Kidney epithelial cell (primary cell): Measurements from ENCODE around the gene RPS6KA2. TPM values are rescaled to one million over a fixed set of nuclear protein-coding genes. Genes with fewer than 3 reads are reported as not detected.

Experiments used
- DNase-seq: peaks from one replicate; pipeline ENCODE4 v3.0.0-alpha.2; 2010; ENCODE audit warnings: low read depth
- H3K27me3 ChIP-seq: 2 replicates; pipeline ENCODE4 v1.6.0; 2011; ENCODE audit warnings: low read length; ENCODE audit not compliant: control insufficient read depth, insufficient read depth
- H3K36me3 ChIP-seq: 2 replicates; pipeline ENCODE4 v1.5.1; 2011; ENCODE audit warnings: low read length; ENCODE audit not compliant: control insufficient read depth, insufficient read depth
- H3K4me3 ChIP-seq: 2 replicates; pipeline ENCODE4 v1.5.1; 2011; ENCODE audit warnings: low read depth, mild to moderate bottlenecking, control low read depth, low read length
- total RNA-seq: library from RNA; depleted of rRNA; stranded (reverse); fragments of >200 nt; gene quantifications from 2 replicates; pipeline ENCODE4 v1.2.3, GENCODE V29; 2015
- TF ChIP-seq, protein P1 (sequence below): IDR thresholded peaks from 2 replicates; pipeline ENCODE4 v1.5.1; 2011; ENCODE audit warnings: mild to moderate bottlenecking, moderate library complexity, low read length, control low read depth, inconsistent platforms; ENCODE audit not compliant: insufficient read depth, poor library complexity, severe bottlenecking

RPS6KA2 gene
- total RNA-seq, 1 donor from 2014 or later, result 51.9 TPM

DNA sequence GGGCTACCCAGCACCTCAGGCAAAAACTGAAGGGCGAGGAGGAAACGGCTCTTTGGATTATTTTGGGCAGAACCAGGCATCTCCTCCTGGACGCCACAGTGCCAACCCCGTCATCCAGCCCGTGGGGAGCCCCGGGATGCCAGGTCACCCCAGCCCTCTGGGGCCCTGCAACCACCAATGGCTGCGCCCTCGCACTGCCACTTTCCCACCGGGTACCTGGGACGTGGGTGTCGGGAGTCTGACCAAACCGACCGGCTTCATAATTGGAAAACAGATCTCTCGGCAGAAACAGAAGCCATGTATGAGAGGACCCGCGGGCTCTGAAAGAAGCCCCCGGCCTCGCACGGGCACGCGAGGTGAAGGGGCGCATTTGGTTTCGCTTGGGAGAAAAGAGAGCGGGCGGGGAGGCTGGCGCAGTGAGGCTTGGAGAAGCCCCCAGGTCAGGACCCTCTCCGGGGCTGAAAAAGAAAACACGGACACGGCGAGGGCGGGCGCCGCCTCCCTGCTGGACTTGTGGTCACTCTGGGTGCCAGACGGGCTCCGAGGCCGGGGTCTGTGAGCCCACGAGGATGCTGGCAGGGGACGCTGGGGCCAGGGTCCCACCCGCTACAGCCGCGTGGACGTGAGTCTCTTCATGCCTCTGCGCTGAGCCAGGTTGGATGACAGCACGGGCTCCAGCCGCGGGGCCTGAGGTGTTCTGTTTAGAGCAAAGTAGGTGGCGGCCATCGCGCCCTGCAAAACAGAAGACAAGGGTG lies 214.7 kb downstream of the RPS6KA2 start:
- TF ChIP-seq, protein P1, sequence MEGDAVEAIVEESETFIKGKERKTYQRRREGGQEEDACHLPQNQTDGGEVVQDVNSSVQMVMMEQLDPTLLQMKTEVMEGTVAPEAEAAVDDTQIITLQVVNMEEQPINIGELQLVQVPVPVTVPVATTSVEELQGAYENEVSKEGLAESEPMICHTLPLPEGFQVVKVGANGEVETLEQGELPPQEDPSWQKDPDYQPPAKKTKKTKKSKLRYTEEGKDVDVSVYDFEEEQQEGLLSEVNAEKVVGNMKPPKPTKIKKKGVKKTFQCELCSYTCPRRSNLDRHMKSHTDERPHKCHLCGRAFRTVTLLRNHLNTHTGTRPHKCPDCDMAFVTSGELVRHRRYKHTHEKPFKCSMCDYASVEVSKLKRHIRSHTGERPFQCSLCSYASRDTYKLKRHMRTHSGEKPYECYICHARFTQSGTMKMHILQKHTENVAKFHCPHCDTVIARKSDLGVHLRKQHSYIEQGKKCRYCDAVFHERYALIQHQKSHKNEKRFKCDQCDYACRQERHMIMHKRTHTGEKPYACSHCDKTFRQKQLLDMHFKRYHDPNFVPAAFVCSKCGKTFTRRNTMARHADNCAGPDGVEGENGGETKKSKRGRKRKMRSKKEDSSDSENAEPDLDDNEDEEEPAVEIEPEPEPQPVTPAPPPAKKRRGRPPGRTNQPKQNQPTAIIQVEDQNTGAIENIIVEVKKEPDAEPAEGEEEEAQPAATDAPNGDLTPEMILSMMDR, result no peak
- DNase-seq, result no peak
- H3K27me3 ChIP-seq, result no peaks in the 10 kb centered on the region
- no peaks in the 10 kb centered on the region for H3K36me3 ChIP-seq
- no peak overlapping the region for H3K4me3 ChIP-seq

DNA sequence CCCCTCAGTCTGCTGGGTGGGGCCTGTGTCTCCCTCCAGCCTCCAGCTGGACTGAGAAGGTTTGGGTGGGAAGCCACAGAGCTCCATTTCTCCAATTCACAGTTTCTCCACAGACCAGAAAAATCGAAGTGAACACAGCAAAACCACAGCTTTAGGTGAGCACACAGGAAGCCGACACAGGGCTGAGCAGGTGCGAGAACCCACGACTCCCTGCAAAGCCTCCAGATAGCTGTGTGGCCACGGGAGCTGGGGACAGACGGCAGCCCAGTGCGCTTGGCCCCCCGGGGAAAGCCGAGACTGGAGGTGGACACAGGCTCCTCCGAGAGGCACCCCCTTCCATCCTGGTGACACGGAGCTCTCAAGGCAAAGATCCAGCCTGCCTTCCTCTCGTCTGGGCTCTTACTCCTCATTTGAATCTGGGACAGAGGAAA lies 215.3 kb downstream of the RPS6KA2 start:
- no peaks in the 10 kb centered on the region for H3K27me3 ChIP-seq
- TF ChIP-seq, protein P1, result no peak
- DNase-seq, result no peak
- H3K4me3 ChIP-seq, result no peak overlapping the region
- no peaks in the 10 kb centered on the region for H3K36me3 ChIP-seq

DNA sequence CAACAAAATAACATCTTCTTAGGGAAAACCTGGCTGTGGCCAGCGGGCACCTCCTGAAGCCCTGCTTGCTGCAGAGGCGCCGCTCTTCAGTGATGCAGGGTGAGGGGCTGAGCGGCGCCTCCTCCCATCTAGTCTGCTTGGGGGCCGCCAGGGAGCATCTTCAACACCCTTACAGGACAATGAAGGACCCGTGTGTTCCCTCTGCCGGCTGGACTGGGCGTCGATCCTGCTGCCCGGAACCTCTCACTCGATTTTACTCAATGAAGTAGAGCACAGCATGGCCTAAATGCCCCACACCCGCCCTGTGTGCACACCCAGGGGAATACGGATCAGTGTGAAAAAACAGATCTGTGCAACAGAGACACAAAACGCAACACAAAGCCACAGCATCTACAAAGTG lies 215.8 kb downstream of the RPS6KA2 start:
- H3K27me3 ChIP-seq, result no peaks in the 10 kb centered on the region
- TF ChIP-seq, protein P1, result no peak
- DNase-seq, result no peak
- no peak overlapping the region for H3K4me3 ChIP-seq
- no peaks in the 10 kb centered on the region for H3K36me3 ChIP-seq

DNA sequence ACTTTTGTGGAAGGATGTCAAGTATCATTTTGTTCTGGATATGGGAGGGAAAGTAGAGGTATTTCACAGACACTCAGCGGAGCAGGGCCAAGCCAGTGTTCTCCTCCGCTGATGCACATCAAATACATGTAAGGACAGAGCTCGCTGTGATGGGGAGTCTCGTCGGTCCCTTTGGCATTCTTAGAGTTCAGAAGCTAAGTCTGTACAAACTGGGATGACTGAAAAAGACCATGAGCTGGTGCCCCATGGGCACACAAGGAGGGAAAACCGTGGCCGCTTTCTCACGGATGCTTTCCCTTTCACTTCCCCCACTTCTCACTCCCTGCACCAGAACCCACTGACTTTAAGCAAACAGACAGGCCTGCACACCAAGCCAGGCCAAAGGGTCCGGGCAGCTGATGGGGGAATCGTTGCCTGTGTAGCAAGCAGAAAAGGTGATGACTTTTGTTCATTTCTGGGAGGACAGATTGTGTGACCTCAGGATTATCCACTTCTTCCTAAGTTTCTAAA lies 216.6 kb downstream of the RPS6KA2 start:
- TF ChIP-seq, protein P1, result no peak
- Histone ChIP-seq H3K36me3 (no peaks in the 10 kb centered on the region), H3K27me3 (peaks cover 4% of the 10 kb centered on the region), H3K4me3 (no peak overlapping the region)
- no peak for DNase-seq

DNA sequence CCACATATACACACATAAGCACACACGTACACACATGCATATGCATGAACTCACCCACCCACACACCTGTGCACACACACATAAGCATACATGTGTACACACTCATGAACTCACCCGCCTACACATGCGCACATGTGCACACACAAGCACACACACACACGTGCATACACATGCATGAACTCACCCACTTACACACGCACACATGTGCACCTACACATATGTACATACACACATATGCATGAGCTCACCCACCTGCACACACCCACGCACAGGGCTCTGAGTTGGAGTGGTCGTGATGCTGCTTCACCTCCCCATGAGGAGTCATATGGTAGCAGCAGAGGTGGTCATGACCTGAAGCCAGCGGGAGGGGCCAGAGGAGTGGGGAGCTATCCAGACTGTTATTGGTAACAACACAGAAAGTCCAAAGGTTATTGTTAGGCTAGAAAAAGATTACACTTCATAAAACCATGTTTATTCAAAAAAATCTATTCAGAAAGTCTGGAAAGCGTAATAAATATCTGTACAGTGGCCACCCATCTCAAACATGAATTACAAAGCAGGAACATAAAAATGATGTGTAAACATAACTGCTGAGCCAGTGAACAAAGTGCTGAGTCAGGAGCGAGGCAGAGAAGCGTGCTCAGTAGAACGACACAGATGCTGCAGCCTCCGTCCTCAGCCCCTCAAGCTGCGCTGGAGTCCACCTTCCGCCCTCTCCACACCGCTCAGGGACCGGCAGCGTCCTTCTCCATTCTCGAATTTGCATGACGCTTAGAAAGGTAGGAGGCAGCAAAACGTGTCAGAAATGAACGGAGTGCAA lies 217.9 kb downstream of the RPS6KA2 start:
- Histone ChIP-seq H3K27me3 (peaks cover 10% of the 10 kb centered on the region), H3K36me3 (no peaks in the 10 kb centered on the region), H3K4me3 (no peak overlapping the region)
- TF ChIP-seq, protein P1, result no peak
- DNase-seq, result no peak
